NCI-H1048 (cell line): ENCODE measurements around the gene LARGE1.

Experiments
- DNase-seq: peaks from one replicate; lab custom pipeline; 2025; lab: John Stamatoyannopoulos, UW

The LARGE1 gene

GRCh38 chr22:33658775-33659174 lies 261.5 kb downstream of the LARGE1 start:
- no peak for DNase-seq

GRCh38 chr22:33657670-33658069 lies 262.6 kb downstream of the LARGE1 start:
- no peak for DNase-seq

- DNase-seq: no peak
These were observed 263.3 kb downstream of the LARGE1 start for GRCh38 chr22:33656808-33657628.

GRCh38 chr22:33654173-33654895 lies 265.9 kb downstream of the LARGE1 start:
- DNase-seq: no peak

- no peak for DNase-seq
These were observed 266.7 kb downstream of the LARGE1 start for GRCh38 chr22:33653532-33654063.

- no peak for DNase-seq
These were observed 267.7 kb downstream of the LARGE1 start for GRCh38 chr22:33652615-33653014.

GRCh38 chr22:33650244-33650643 lies 270.0 kb downstream of the LARGE1 start:
- DNase-seq: no peak

- no peak for DNase-seq
These were observed 271.8 kb downstream of the LARGE1 start for GRCh38 chr22:33648478-33648877.

GRCh38 chr22:33640900-33641299 lies 279.4 kb downstream of the LARGE1 start:
- DNase-seq: no peak

GRCh38 chr22:33639588-33640254 lies 280.6 kb downstream of the LARGE1 start:
- no peak for DNase-seq

- DNase-seq: no peak
These were observed 284.5 kb downstream of the LARGE1 start for GRCh38 chr22:33635766-33636165.

GRCh38 chr22:33631777-33632176 lies 288.5 kb downstream of the LARGE1 start:
- no peak for DNase-seq

- no peak for DNase-seq
These were observed 294.3 kb downstream of the LARGE1 start for GRCh38 chr22:33625959-33626358.

GRCh38 chr22:33620085-33620484 lies 300.2 kb downstream of the LARGE1 start:
- no peak for DNase-seq

- no peak for DNase-seq
These were observed 313.8 kb downstream of the LARGE1 start for GRCh38 chr22:33606504-33606903.

GRCh38 chr22:33605666-33606065 lies 314.6 kb downstream of the LARGE1 start:
- no peak for DNase-seq

- DNase-seq: no peak
These were observed 315.1 kb downstream of the LARGE1 start for GRCh38 chr22:33605221-33605620.

GRCh38 chr22:33601062-33601461 lies 319.2 kb downstream of the LARGE1 start:
- DNase-seq: no peak

- DNase-seq: no peak
These were observed 319.7 kb downstream of the LARGE1 start for GRCh38 chr22:33600595-33600994.

GRCh38 chr22:33600113-33600512 lies 320.2 kb downstream of the LARGE1 start:
- no peak for DNase-seq

GRCh38 chr22:33599596-33599995 lies 320.7 kb downstream of the LARGE1 start:
- DNase-seq: no peak

GRCh38 chr22:33598821-33599220 lies 321.5 kb downstream of the LARGE1 start:
- DNase-seq: no peak
